Thyroid gland (tissue), 4 donors: ENCODE measurements around the gene CST1.
"Not testable (repeated sequence)": the region's sequence is repeated elsewhere in the genome, so short reads cannot be mapped to it uniquely, and the experiment has no call there.

ENCODE experiments used
- POLR2A ChIP-seq, 2 donors: fragments of 450-650 bp; IDR thresholded peaks; one replicate each; pipeline ENCODE4 v1.6.1; 2017; ENCODE audit warnings: antibody characterized with exemption in 2 of 2, mild to moderate bottlenecking in 2 of 2, moderate library complexity in 1 of 2
- TF ChIP-seq, protein P1 (sequence below), 6 experiments: fragments of 200-600 bp in 3 of 6; fragments of 450-650 bp in 3 of 6; sonication (generic) in 3 of 6; IDR thresholded peaks; one replicate each; pipeline ENCODE4 v1.5.1; 2016 to 2019; ENCODE audit warnings: antibody characterized with exemption in 6 of 6, mild to moderate bottlenecking in 2 of 6, inconsistent platforms in 1 of 6, moderate library complexity in 1 of 6

DNA sequence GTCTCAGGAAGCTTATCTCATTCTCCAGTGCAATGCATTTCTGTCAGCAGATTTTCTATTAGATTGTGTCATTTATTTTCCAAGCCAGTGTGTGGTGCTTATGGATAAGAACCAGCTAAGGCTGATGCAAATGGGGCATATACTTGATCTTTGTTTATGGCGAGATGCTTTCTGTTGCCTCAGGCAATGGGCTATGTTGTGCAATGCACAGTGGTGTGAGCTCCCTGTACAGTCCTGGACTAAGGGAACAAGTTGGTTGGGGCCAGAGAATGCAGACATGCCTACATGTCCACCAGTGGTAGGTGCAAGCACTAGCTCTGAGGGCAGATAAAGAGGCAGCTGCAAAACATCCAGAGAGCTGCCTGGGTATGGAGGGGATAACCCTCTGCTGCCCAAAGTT is 16.3 kb downstream of the CST1 start:
- TF ChIP-seq POLR2A (IDR thresholded peaks at IDR 0.05): not testable (repeated sequence)
- TF ChIP-seq, protein P1, sequence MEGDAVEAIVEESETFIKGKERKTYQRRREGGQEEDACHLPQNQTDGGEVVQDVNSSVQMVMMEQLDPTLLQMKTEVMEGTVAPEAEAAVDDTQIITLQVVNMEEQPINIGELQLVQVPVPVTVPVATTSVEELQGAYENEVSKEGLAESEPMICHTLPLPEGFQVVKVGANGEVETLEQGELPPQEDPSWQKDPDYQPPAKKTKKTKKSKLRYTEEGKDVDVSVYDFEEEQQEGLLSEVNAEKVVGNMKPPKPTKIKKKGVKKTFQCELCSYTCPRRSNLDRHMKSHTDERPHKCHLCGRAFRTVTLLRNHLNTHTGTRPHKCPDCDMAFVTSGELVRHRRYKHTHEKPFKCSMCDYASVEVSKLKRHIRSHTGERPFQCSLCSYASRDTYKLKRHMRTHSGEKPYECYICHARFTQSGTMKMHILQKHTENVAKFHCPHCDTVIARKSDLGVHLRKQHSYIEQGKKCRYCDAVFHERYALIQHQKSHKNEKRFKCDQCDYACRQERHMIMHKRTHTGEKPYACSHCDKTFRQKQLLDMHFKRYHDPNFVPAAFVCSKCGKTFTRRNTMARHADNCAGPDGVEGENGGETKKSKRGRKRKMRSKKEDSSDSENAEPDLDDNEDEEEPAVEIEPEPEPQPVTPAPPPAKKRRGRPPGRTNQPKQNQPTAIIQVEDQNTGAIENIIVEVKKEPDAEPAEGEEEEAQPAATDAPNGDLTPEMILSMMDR (IDR thresholded peaks at IDR 0.05): not testable (repeated sequence)
